Measurements from ENCODE around the gene TOPBP1. TPM values are rescaled to one million over a fixed set of nuclear protein-coding genes. Genes with fewer than 3 reads are reported as not detected.

The TOPBP1 gene
- total RNA-seq, 1 donor from 2014 or later, result 33.9 TPM

GRCh38 chr3:133608388-133608787 lies 53.4 kb downstream of the TOPBP1 start:
- TF ChIP-seq CTCF (conservative IDR thresholded peaks at IDR 0.05; ENCODE audit: low read depth, low read length), result no peak
- no peak for DNase-seq (ENCODE audit: low read depth)

GRCh38 chr3:133607816-133608215 lies 53.9 kb downstream of the TOPBP1 start:
- no peak for DNase-seq (ENCODE audit: low read depth)
- no peak overlapping the region for H3K4me3 ChIP-seq (ENCODE audit: low read depth, low read length)
- no peak for TF ChIP-seq CTCF (conservative IDR thresholded peaks at IDR 0.05; ENCODE audit: low read depth, low read length)

More at GRCh38 chr3:133608388-133608787, 53.4 kb downstream of the TOPBP1 start:
- H3K4me3 ChIP-seq (ENCODE audit: low read depth, low read length), result no peak overlapping the region

GRCh38 chr3:133606902-133607301 lies 54.8 kb downstream of the TOPBP1 start:
- DNase-seq (ENCODE audit: low read depth), result no peak
- no peak overlapping the region for H3K4me3 ChIP-seq (ENCODE audit: low read depth, low read length)
- no peak for TF ChIP-seq CTCF (conservative IDR thresholded peaks at IDR 0.05; ENCODE audit: low read depth, low read length)

GRCh38 chr3:133606342-133606741 lies 55.4 kb downstream of the TOPBP1 start:
- H3K4me3 ChIP-seq (ENCODE audit: low read depth, low read length), result no peak overlapping the region
- no peak for TF ChIP-seq CTCF (conservative IDR thresholded peaks at IDR 0.05; ENCODE audit: low read depth, low read length)
- DNase-seq (ENCODE audit: low read depth), result no peak

- no peak overlapping the region for H3K4me3 ChIP-seq (ENCODE audit: low read depth, low read length)
- no peak for TF ChIP-seq CTCF (conservative IDR thresholded peaks at IDR 0.05; ENCODE audit: low read depth, low read length)
- no peak for DNase-seq (ENCODE audit: low read depth)
These were observed 61.1 kb downstream of the TOPBP1 start for GRCh38 chr3:133600572-133601081.

- no peak for DNase-seq (ENCODE audit: low read depth)
- H3K4me3 ChIP-seq (ENCODE audit: low read depth, low read length), result no peak overlapping the region
- TF ChIP-seq CTCF (conservative IDR thresholded peaks at IDR 0.05; ENCODE audit: low read depth, low read length), result no peak
These were observed 62.5 kb downstream of the TOPBP1 start for GRCh38 chr3:133599280-133599679.

- H3K4me3 ChIP-seq (ENCODE audit: low read depth, low read length), result no peak overlapping the region
- TF ChIP-seq CTCF (conservative IDR thresholded peaks at IDR 0.05; ENCODE audit: low read depth, low read length), result no peak
- DNase-seq (ENCODE audit: low read depth), result no peak
These were observed 63.3 kb downstream of the TOPBP1 start for GRCh38 chr3:133598405-133598804.
